Superior temporal gyrus (tissue), 1 donor: ENCODE data around the gene LCN1.

Experiments used
- DNase-seq: peaks from one replicate; pipeline ENCODE4 v3.0.0-alpha.2; 2016; ENCODE audit errors: extremely low spot score

The LCN1 gene

DNA sequence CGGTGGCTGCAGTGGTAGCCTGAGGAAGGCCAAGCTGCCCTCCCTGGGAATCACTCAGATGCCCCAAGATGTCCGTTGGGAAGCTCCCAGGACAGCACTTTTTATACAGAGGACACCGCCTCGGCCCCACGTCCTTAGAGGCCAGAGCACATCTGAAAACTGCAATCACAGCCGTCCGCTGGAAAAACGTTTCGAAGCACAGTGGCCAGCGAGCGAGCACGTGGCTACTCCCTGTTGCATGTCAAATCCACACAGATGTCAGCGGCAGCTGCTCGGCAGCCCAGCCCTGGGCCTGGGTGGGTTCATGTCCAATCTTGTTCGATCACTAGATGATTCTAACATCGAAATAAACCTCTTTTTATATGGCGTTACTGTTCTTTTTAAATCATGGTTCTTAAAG, 32.7 kb upstream of the LCN1 start:
- no peak for DNase-seq

DNA sequence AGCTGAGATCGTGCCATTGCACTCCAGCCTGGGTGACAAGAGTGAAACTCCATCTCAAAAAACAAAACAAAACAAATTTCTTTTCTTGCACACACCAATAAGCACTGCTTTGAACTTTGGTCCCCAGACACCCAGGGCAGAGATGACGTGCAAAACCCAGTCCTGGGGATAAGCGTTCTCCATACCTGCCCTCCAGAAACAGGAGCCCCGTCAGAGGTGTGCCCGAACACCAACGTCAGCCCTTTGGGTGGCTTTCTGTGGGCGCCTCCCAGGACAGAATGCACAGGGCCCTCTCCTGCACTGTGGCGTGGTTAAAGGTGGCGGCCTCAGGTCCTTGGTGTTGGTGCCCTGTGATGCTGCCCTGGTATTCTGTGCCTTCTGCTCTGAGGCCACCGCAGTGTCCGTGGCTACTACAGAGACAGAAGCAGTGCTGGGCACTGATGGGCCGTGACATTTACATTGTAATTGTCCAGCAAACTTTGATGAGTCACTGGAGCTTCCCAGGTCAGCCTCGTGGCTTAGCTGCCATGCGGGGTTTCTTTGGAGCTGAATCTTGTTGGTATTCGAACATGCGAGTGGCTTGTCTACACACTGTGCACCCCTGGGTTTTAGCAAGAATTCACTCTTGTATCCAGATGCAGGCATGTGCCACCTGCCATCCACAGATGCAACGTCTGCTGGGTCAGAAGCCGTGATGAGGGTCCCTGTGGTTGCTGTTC, 31.9 kb upstream of the LCN1 start:
- DNase-seq, result no peak

- no peak for DNase-seq
These were observed 30.9 kb upstream of the LCN1 start for GRCh38 chr9:135490166-135490870.

GRCh38 chr9:135490980-135491464, 30.2 kb upstream of the LCN1 start:
- no peak for DNase-seq

- DNase-seq, result no peak
These were observed 29.5 kb upstream of the LCN1 start for GRCh38 chr9:135491764-135492163.

DNA sequence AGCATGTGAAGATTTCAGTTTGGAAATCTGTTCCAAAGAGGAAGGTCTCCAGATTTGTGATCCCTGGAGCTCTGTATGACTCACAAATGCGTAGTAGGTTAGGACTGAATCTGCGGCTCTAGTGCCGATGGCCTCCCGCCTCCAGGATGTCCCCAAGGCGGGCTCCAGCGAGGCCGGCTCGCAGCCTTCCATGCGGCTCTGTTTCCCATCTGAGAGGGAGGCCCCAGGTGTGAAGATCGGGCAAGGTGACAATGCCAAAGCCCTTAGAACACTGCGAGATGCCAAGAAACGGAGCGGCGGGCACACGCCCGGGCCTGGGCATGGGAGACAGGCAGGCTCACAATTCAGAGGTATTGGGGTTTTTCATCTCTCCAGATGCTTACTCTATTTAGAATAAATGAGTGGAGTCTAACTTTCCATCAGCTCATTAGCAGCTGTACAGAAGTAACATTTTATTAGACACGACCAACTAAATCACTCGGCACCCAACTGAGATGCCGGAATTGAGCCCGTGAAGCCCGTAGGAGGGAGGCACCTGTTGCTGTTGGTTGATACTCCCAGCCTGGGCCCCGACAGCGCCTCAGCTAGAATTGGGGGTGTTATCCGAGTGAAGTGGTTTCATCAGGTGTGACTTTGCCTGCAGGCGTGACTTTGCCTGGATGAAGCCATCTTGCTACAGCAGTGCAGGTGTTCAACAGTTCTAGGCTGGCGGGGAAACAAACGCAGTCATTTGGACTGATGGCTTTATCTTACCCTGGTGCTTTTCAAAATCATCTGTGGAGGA, 28.2 kb upstream of the LCN1 start:
- DNase-seq, result no peak

GRCh38 chr9:135494791-135495559, 26.3 kb upstream of the LCN1 start:
- no peak for DNase-seq

DNA sequence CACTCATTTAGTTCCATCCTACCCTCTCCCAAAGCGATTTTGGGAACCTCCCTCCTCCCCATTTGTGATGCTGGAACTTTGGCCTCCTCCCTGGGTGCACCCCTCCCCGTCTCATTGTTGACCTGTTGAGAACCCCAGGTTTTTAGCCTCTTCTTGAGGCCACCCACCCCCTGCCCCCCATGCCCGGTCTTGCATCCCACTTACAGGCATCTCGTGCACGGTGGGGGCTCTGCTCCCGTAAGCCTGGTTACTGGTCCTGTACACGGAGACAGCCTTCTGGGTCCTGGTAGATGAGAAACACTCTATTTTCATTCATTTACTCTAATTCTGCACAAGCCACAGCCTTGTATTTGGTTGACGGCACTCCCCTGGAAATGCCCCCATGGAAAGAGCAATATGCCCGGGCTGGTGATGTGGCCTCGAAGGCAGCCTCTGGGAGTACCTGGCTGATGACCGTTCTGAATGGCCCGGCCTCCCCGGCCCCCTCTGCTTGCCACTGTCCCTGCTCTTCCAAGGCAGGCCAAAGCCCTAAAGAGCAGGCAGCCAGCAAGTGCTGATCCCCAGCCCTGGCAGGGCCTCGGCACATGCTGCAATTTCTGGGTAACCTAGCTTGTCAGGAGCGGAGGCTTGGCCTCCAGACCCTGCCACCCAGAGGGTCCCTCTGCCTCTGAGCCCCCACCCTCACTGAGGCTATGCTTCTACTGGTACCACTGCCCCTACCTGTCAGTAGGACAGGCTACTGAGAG, 22.7 kb upstream of the LCN1 start:
- no peak for DNase-seq

DNA sequence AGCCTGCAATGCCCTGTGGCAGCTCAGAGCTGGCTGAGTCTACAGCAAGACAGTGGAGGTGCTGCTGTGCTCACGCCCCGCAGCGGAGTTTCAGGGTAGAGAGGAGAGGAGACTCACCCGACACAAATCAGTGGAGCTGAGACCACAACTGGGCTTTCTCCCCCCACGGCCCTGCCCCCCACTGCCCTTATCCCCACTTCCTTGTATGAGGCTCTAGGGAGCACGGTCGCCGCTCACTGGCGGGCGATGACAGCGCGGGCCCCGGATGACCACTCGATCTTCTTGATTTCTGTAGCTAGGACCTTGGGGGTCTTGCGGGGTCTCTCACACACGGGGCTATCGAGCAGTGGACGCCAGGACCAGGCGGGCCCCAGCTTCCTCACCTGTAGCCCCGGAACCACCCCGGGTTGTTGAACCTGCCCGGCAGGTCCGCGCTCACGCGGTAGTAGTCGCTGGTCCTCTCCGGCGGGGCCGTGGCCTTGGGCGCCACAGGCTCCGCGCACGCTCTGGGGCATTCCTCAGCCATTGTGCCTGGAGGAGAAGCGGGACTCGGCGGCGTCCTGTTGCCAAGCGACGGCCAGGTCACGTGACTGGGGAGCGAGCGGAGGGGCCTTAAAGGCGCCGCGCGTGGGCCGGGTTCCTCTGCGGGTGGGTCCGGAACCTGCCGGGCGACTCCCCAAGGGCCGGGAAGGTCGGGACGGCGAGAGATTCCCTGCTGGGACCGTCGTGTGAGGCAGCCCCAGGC, 21.7 kb upstream of the LCN1 start:
- peak; percentile 95 for DNase-seq

- peak; percentile 25 for DNase-seq
These were observed 21.1 kb upstream of the LCN1 start for GRCh38 chr9:135500071-135500524.

- peak; percentile 84 for DNase-seq
These were observed 20.5 kb upstream of the LCN1 start, which contains the start of gene MRPS2 for GRCh38 chr9:135500525-135501260. MRPS2 (plus strand) TSS chr9:135500682; CDS start chr9:135500711, 29 bp downstream.

DNA sequence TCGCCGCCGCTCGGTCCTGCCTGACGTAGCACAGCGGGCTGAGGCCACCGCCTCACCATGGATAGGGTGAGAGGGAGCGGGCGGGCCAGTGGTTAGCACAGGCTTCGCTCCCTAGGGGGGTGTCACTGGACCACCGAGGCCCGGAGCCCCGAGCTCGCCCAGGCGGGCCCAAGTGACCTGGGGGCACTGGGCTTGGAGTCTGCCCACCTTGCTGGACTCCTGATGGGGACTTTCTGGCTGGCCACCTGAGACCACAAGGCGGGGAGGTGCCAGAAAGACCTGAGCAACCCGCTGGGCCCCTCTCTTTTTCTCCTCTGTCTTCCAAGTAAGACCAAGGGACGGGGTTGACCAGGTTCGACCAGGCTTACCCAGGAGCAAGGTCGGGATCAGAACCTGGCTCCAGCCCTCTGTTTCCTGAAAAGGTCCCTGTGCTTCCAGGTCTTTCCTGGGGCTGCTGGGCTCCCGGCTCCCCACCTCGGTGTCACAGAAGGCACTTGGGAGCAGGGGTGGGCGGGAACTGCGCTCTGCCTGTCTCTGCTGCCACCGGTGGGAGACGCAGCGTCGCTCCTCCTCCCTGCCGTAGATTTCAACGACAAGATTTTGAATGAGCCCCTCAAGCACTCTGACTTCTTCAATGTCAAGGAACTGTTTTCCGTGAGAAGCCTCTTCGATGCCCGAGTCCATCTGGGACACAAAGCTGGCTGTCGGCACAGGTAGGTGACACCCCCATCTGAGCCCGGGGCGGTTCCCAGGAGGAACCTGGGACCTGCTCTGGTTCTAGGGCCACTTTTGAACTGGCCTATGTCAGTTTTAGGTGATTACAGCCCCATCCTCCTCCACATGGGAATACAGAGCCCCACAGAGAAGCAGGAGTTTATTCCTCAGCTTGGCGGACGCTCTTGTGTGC, 19.7 kb upstream of the LCN1 start:
- no peak for DNase-seq

GRCh38 chr9:135502168-135502872, 18.9 kb upstream of the LCN1 start:
- DNase-seq, result no peak

GRCh38 chr9:135502873-135503321, 18.3 kb upstream of the LCN1 start:
- no peak for DNase-seq

DNA sequence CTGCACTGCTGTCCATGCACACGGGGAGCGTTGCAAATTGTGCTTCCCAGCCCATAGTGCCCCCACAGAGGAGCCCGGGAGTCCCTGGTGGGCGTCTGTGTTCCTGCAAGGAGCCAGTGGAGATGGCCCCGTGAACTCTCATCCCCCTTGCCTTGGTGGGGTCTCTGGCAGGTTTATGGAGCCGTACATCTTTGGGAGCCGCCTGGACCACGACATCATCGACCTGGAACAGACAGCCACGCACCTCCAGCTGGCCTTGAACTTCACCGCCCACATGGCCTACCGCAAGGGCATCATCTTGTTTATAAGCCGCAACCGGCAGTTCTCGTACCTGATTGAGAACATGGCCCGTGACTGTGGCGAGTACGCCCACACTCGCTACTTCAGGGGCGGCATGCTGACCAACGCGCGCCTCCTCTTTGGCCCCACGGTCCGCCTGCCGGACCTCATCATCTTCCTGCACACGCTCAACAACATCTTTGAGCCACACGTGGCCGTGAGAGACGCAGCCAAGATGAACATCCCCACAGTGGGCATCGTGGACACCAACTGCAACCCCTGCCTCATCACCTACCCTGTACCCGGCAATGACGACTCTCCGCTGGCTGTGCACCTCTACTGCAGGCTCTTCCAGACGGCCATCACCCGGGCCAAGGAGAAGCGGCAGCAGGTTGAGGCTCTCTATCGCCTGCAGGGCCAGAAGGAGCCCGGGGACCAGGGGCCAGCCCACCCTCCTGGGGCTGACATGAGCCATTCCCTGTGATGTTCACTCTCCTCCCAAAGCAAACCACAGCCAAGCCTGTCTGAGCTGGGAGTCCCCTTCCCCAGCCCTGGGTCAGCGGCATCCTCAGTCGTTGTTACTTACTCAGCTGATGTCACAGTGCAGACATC, 17.6 kb upstream of the LCN1 start:
- no peak for DNase-seq
